Measurements from ENCODE around the gene ADTRP. TPM values are rescaled to one million over a fixed set of nuclear protein-coding genes. Genes with fewer than 3 reads are reported as not detected.

Gene ADTRP
- total RNA-seq, 1 donor from 2014 or later: 0.68 TPM

DNA sequence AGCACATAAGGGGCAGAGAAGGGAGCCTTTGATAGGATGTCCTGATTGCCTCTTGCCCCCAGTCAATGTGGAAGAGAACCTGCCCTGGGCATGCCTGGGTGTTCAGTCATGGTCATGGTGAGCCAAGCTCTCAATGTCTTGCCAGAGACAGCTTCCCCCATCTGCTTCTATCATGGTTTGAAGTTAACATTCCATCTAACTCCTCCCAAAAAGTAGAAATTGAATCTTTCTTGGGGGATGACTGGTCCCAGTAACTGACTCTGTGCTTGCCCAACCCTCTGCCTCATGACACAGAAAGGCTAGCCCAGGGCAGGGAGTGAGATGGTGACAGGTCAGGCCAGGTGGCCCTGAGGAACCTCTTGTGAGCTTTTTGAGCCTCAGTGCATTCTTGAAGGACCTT lies 60.1 kb downstream of the ADTRP start:
- Histone ChIP-seq H3K36me3 (ENCODE audit: insufficient read depth, low read length) (no peaks in the 10 kb centered on the region), H3K27me3 (ENCODE audit: insufficient read depth, low read length) (no peaks in the 10 kb centered on the region), H3K9ac (ENCODE audit: low read length) (no peak overlapping the region), H3K9me3 (ENCODE audit: insufficient read depth, low read depth, low read length) (no peaks in the 10 kb centered on the region), H4K20me1 (ENCODE audit: insufficient read depth, low read length) (no peaks in the 10 kb centered on the region), H3K4me2 (ENCODE audit: low read length) (no peak overlapping the region), H2AFZ (ENCODE audit: low read depth, low read length) (no peak overlapping the region), H3K79me2 (ENCODE audit: insufficient read depth, low read length) (no peaks in the 10 kb centered on the region), H3K4me3 (ENCODE audit: insufficient read depth, low read depth, low read length) (no peak overlapping the region), H3K4me1 (ENCODE audit: insufficient read depth, low read length) (no peaks in the 10 kb centered on the region), H3K27ac (ENCODE audit: low read depth, low read length) (no peak overlapping the region)
- no peak for DNase-seq (ENCODE audit: low read depth)
- no peak overlapping the region for H3K27ac Mint-ChIP-seq (ENCODE audit: unreplicated experiment)
- peaks cover 2% of the 10 kb centered on the region for H3K27me3 Mint-ChIP-seq (ENCODE audit: low read depth, unreplicated experiment)
- no peaks in the 10 kb centered on the region for H3K9me3 Mint-ChIP-seq (ENCODE audit: unreplicated experiment)
- peaks cover 2% of the 10 kb centered on the region for H3K36me3 Mint-ChIP-seq (ENCODE audit: low read depth, unreplicated experiment)
- no peak overlapping the region for H3K4me3 Mint-ChIP-seq (ENCODE audit: unreplicated experiment)
- no peak for TF ChIP-seq CTCF (IDR thresholded peaks at IDR 0.05; ENCODE audit: insufficient read depth, low read depth, low read length)
- no peak for FAIRE-seq
- H3K4me1 Mint-ChIP-seq (ENCODE audit: low read depth, unreplicated experiment): no peaks in the 10 kb centered on the region

DNA sequence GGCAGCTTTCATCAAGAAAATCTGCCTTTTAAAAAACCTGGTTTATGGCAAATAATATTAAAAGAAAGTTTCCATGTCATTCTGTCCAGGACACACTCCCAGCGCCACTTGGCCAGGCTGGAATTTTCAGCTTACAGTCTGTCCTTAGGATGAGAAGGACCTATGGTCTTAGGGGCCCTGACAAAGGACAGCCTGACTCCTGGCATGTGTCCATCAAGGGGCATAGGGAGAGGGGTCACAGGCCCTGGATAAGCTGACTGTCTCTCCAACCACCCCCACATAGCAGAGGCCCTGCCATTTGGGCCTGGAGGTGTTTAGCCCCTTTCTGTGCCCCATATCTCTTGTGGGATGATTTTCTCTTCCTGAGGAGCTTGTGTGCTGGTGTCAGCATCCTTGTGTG lies 60.6 kb downstream of the ADTRP start:
- no peak overlapping the region for H3K27ac Mint-ChIP-seq (ENCODE audit: unreplicated experiment)
- Histone ChIP-seq H3K9me3 (ENCODE audit: insufficient read depth, low read depth, low read length) (no peaks in the 10 kb centered on the region), H3K79me2 (ENCODE audit: insufficient read depth, low read length) (no peaks in the 10 kb centered on the region), H3K4me1 (ENCODE audit: insufficient read depth, low read length) (no peaks in the 10 kb centered on the region), H3K9ac (ENCODE audit: low read length) (no peak overlapping the region), H4K20me1 (ENCODE audit: insufficient read depth, low read length) (no peaks in the 10 kb centered on the region), H3K27me3 (ENCODE audit: insufficient read depth, low read length) (no peaks in the 10 kb centered on the region), H3K4me3 (ENCODE audit: insufficient read depth, low read depth, low read length) (no peak overlapping the region), H2AFZ (ENCODE audit: low read depth, low read length) (no peak overlapping the region), H3K4me2 (ENCODE audit: low read length) (no peak overlapping the region), H3K36me3 (ENCODE audit: insufficient read depth, low read length) (no peaks in the 10 kb centered on the region), H3K27ac (ENCODE audit: low read depth, low read length) (no peak overlapping the region)
- H3K4me1 Mint-ChIP-seq (ENCODE audit: low read depth, unreplicated experiment): no peaks in the 10 kb centered on the region
- peaks cover 2% of the 10 kb centered on the region for H3K36me3 Mint-ChIP-seq (ENCODE audit: low read depth, unreplicated experiment)
- peaks cover 2% of the 10 kb centered on the region for H3K27me3 Mint-ChIP-seq (ENCODE audit: low read depth, unreplicated experiment)
- TF ChIP-seq EZH2 (IDR thresholded peaks at IDR 0.05; ENCODE audit: insufficient read depth, low read length): no peak
- TF ChIP-seq CTCF (IDR thresholded peaks at IDR 0.05; ENCODE audit: insufficient read depth, low read depth, low read length): no peak
- H3K9me3 Mint-ChIP-seq (ENCODE audit: unreplicated experiment): no peaks in the 10 kb centered on the region
- H3K4me3 Mint-ChIP-seq (ENCODE audit: unreplicated experiment): no peak overlapping the region
- FAIRE-seq: no peak
- no peak for DNase-seq (ENCODE audit: low read depth)

GRCh38 chr6:11714798-11715285 lies 63.8 kb downstream of the ADTRP start:
- Histone ChIP-seq H3K27ac (ENCODE audit: low read depth, low read length) (no peak overlapping the region), H3K79me2 (ENCODE audit: insufficient read depth, low read length) (no peaks in the 10 kb centered on the region), H3K4me3 (ENCODE audit: insufficient read depth, low read depth, low read length) (no peak overlapping the region), H3K4me1 (ENCODE audit: insufficient read depth, low read length) (peaks cover 7% of the 10 kb centered on the region), H3K4me2 (ENCODE audit: low read length) (no peak overlapping the region), H4K20me1 (ENCODE audit: insufficient read depth, low read length) (no peaks in the 10 kb centered on the region), H3K27me3 (ENCODE audit: insufficient read depth, low read length) (no peaks in the 10 kb centered on the region), H3K9me3 (ENCODE audit: insufficient read depth, low read depth, low read length) (no peaks in the 10 kb centered on the region), H3K36me3 (ENCODE audit: insufficient read depth, low read length) (no peaks in the 10 kb centered on the region), H3K9ac (ENCODE audit: low read length) (no peak overlapping the region), H2AFZ (ENCODE audit: low read depth, low read length) (no peak overlapping the region)
- no peak overlapping the region for H3K4me3 Mint-ChIP-seq (ENCODE audit: unreplicated experiment)
- no peaks in the 10 kb centered on the region for H3K27me3 Mint-ChIP-seq (ENCODE audit: low read depth, unreplicated experiment)
- no peaks in the 10 kb centered on the region for H3K9me3 Mint-ChIP-seq (ENCODE audit: unreplicated experiment)
- FAIRE-seq (no peak), DNase-seq (ENCODE audit: low read depth) (no peak)
- TF ChIP-seq CTCF (IDR thresholded peaks at IDR 0.05; ENCODE audit: insufficient read depth, low read depth, low read length): no peak
- TF ChIP-seq EZH2 (IDR thresholded peaks at IDR 0.05; ENCODE audit: insufficient read depth, low read length): no peak
- H3K36me3 Mint-ChIP-seq (ENCODE audit: low read depth, unreplicated experiment): peaks cover 2% of the 10 kb centered on the region
- no peak overlapping the region for H3K27ac Mint-ChIP-seq (ENCODE audit: unreplicated experiment)
- peaks cover 10% of the 10 kb centered on the region for H3K4me1 Mint-ChIP-seq (ENCODE audit: low read depth, unreplicated experiment)

Data from astrocyte (in vitro differentiated cells and primary cell).